ENCODE data around the gene LPP.

Gene LPP

GRCh38 chr3:188916934-188917401 lies 763.0 kb downstream of the LPP start:
- no peak for DNase-seq

- no peak for DNase-seq
These were observed 764.1 kb downstream of the LPP start for GRCh38 chr3:188918093-188918492.

GRCh38 chr3:188923671-188924070 lies 769.7 kb downstream of the LPP start:
- DNase-seq = no peak

GRCh38 chr3:188925376-188925775 lies 771.4 kb downstream of the LPP start:
- no peak for DNase-seq

- DNase-seq = no peak
These were observed 772.2 kb downstream of the LPP start for GRCh38 chr3:188926111-188926510.

GRCh38 chr3:188926741-188927511 lies 773.0 kb downstream of the LPP start:
- DNase-seq = no peak

GRCh38 chr3:188927971-188928370 lies 774.0 kb downstream of the LPP start:
- no peak for DNase-seq

- no peak for DNase-seq
These were observed 775.2 kb downstream of the LPP start for GRCh38 chr3:188929137-188929536.

- DNase-seq = no peak
These were observed 777.1 kb downstream of the LPP start for GRCh38 chr3:188931036-188931435.

GRCh38 chr3:188931531-188931930 lies 777.6 kb downstream of the LPP start:
- no peak for DNase-seq

- DNase-seq = no peak
These were observed 781.0 kb downstream of the LPP start for GRCh38 chr3:188934989-188935388.

- no peak for DNase-seq
These were observed 782.7 kb downstream of the LPP start for GRCh38 chr3:188936597-188937107.

GRCh38 chr3:188937389-188937788 lies 783.4 kb downstream of the LPP start:
- DNase-seq = no peak

- DNase-seq = no peak
These were observed 785.0 kb downstream of the LPP start for GRCh38 chr3:188938999-188939398.

- DNase-seq = no peak
These were observed 786.0 kb downstream of the LPP start for GRCh38 chr3:188939814-188940572.

Data from NCI-H1694 (cell line).